Urinary bladder (tissue), 4 donors: Measurements from ENCODE around the gene ACVR1B. TPM values are rescaled to one million over a fixed set of nuclear protein-coding genes. Genes with fewer than 3 reads are reported as not detected.

Experiments
- DNase-seq: peaks from one replicate; pipeline ENCODE4 v3.0.0-alpha.2; 2015; ENCODE audit errors: extremely low spot score
- H3K27ac ChIP-seq: one replicate; pipeline ENCODE4 v1.5.1; 2013; ENCODE audit warnings: low read depth, mild to moderate bottlenecking, moderate library complexity
- H3K36me3 ChIP-seq: one replicate; pipeline ENCODE4 v1.6.1; 2013; ENCODE audit warnings: mild to moderate bottlenecking, moderate library complexity; ENCODE audit not compliant: insufficient read depth
- H3K4me1 ChIP-seq: one replicate; pipeline ENCODE4 v1.6.1; 2013; ENCODE audit warnings: mild to moderate bottlenecking, moderate library complexity; ENCODE audit not compliant: insufficient read depth
- H3K4me3 ChIP-seq: one replicate; pipeline ENCODE4 v1.5.1; 2013; ENCODE audit warnings: low read depth, low read length
- WGBS: extraction: QIAGEN DNeasy Blood & Tissue Kit; methylation state at CpG from one replicate; pipeline ENCODE4 v1.1.7; 2013; 5-methylcytosine and 5-hydroxymethylcytosine counted together
- polyA plus RNA-seq: library from polyadenylated mRNA; stranded (reverse); fragments of 200-250 nt; gene quantifications from one replicate; pipeline ENCODE4 v1.2.3, GENCODE V29; 2013
- total RNA-seq: library from RNA; depleted of rRNA; stranded (reverse); fragments of >200 nt; gene quantifications from one replicate; pipeline ENCODE4 v1.2.3, GENCODE V29; 2014
- donor health status: healthy with polysubstance abuse.
- donor health status: healthy.

The ACVR1B gene
- total and polyA plus RNA-seq, 2 donors: 9.5 to 14.8 TPM

DNA sequence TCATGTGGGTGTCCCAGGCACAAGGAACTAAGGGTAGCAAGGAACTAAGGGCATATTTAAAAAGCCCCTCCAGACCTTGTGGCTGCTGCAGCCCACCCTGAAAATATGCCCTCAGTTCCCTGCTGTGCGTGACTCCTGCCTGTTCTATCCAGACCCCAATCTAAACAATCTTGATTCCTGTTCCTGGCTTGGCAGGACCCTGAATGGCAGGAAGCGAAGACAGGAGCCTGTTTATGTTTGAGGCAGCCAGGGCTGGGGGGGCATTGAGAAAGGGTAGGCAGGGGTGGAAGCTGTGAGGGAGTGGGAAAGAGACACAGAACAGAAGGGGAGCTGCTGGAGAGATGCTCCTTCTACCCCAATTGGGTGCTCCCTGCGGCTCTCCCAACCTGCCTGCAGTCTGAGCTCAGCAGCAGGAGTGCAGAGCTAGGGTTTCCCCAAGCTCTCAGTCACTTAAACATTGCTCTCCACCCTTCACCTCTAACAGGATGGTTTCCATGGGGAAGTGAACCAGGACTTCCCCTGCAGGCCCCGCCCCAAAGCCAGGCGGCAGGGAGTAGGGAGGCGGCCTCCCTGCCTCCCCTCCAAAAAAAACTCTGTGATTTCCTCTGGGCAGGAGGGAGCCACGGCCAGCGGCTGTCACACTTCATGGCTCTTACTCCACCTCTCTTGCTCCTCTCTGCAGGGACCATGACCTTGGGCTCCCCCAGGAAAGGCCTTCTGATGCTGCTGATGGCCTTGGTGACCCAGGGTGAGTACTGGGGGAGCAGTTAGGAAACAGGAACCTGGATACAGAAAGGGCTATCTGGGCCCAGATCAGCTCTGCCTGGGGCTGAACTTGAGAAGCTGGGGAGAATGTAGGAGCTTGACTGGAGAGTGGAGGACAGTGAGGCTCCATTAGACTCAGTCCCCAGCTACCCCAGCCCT, 39.4 kb upstream of the ACVR1B start:
- Histone ChIP-seq H3K36me3 (no peaks in the 10 kb centered on the region), H3K4me3 (no peak overlapping the region), H3K4me1 (no peaks in the 10 kb centered on the region), H3K27ac (no peak overlapping the region)
- WGBS: 58% methylated on average over 8 of the region's 8 CpGs
- DNase-seq: no peak

DNA sequence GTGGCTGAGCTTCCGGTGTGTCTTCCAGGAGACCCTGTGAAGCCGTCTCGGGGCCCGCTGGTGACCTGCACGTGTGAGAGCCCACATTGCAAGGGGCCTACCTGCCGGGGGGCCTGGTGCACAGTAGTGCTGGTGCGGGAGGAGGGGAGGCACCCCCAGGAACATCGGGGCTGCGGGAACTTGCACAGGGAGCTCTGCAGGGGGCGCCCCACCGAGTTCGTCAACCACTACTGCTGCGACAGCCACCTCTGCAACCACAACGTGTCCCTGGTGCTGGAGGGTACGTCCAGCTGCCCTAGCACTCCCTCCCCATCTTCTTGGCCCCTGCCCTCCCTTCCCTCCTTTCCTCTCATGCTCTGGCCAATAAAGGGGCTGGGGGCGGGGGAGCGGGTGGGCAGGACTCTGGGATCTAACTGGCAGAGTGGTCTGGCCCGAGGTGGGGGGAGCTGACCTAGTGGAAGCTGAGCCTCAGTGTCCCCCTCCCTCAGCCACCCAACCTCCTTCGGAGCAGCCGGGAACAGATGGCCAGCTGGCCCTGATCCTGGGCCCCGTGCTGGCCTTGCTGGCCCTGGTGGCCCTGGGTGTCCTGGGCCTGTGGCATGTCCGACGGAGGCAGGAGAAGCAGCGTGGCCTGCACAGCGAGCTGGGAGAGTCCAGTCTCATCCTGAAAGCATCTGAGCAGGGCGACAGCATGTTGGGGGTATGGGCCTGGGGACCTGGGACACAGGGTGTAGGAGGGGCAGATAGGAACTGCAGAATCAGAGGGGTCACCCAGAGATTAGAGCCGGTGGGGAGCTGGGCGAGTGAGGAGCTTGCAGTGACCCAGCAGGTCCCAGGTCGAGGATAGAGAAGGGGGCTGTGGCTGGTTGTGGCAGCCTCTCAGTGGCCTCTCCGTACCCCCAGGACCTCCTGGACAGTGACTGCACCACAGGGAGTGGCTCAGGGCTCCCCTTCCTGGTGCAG, 38.1 kb upstream of the ACVR1B start:
- Histone ChIP-seq H3K36me3 (no peaks in the 10 kb centered on the region), H3K4me3 (peak overlapping the region; percentile 9), H3K27ac (no peak overlapping the region), H3K4me1 (no peaks in the 10 kb centered on the region)
- no peak for DNase-seq
- WGBS: 79% methylated on average over 30 of the region's 30 CpGs

DNA sequence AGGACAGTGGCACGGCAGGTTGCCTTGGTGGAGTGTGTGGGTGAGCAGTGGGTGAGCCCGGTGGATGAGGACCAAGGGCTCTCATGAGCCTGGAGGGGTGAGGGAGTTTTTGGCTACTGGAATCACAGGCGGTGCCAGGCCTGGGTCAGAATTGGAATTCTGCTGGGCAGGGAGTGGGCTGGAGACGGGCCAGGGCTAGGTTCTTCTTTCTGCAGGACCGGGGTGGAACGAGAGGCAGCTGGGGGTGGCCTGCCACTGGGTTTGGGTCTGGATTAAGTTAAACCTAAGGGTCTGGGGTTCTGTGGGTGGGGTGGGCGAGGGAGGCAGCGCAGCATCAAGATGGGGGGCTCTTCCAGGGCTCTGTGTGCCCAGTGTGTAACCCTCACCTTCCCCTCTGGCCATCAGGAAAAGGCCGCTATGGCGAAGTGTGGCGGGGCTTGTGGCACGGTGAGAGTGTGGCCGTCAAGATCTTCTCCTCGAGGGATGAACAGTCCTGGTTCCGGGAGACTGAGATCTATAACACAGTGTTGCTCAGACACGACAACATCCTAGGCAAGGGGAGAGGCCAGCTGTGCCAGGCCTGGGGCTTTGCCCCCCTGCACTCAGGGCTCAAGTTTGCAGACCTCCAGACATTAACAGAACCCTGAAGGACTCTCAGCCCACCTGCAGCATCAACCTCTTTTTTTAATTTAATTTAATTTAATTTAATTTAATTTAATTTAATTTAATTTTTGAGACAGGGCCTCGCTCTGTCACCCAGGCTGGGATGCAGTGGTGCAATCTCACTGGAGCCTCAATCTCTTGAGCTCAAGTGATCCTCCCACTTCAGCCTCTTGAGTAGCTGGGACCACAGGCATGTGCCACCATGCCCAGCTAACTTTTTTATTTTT, 37.2 kb upstream of the ACVR1B start:
- Histone ChIP-seq H3K4me1 (no peaks in the 10 kb centered on the region), H3K36me3 (no peaks in the 10 kb centered on the region), H3K4me3 (no peak overlapping the region), H3K27ac (no peak overlapping the region)
- WGBS: 84% methylated on average over 17 of the region's 17 CpGs
- no peak for DNase-seq

DNA sequence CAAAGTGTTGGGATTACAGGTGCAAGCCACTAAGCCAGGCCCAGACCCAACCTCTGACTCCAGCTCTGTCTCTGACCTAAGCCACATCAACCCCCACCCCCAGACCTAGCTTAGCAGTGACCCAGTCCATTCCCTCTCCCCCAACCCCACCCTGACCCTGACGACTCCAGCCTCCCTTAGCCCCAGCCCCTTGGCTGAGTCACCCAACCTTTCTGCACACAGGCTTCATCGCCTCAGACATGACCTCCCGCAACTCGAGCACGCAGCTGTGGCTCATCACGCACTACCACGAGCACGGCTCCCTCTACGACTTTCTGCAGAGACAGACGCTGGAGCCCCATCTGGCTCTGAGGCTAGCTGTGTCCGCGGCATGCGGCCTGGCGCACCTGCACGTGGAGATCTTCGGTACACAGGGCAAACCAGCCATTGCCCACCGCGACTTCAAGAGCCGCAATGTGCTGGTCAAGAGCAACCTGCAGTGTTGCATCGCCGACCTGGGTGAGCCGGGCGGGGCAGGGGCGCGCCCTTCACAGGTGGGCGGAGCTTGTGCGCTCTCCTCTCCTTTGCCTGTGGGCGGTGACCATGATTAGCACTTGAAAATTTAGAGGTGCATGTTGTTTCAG, 36.4 kb upstream of the ACVR1B start:
- H3K36me3 ChIP-seq: no peaks in the 10 kb centered on the region
- WGBS: 81% methylated on average over 28 of the region's 28 CpGs
- H3K27ac ChIP-seq: no peak overlapping the region
- H3K4me1 ChIP-seq: no peaks in the 10 kb centered on the region
- DNase-seq: no peak
- no peak overlapping the region for H3K4me3 ChIP-seq

DNA sequence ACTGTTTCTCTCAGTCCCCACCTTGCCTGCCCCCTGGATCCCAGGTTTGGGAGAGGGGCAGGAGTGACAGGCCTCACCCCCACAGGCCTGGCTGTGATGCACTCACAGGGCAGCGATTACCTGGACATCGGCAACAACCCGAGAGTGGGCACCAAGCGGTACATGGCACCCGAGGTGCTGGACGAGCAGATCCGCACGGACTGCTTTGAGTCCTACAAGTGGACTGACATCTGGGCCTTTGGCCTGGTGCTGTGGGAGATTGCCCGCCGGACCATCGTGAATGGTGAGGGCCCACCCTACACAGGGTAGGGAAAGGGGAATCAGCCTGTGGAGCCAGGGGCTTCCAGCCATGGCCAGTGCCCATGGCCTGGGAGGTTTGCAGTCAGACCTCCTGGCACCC, 35.5 kb upstream of the ACVR1B start:
- no peak for DNase-seq
- 97% methylated on average over 11 of the region's 11 CpGs for WGBS
- Histone ChIP-seq H3K36me3 (no peaks in the 10 kb centered on the region), H3K4me3 (no peak overlapping the region), H3K4me1 (no peaks in the 10 kb centered on the region), H3K27ac (no peak overlapping the region)

DNA sequence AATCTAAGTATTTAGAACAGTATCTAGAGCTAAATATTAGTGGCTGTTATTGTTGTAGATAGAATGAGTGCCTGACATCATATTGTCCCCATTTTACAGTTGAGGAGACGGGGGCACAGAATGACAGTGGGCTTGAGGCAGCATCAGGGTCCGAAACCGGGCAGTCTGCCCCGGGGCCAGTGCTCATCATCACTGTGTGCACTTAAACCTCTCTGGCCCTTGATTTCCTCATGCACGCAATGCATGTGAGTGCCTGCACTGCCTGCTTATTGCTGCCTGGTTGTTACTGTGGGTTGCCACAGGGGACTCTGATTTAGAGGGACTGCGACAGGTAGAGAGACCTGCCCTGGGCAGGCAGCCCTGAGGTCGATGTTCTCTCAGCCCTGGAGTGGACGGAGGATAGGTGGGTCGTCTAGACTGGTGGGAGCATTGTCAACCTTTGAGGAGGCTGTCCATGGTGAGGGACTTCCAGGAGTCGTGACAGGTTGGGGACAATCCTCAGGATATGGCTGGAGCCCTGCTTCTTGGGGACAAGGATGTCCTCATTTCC, 34.4 kb upstream of the ACVR1B start:
- Histone ChIP-seq H3K4me3 (no peak overlapping the region), H3K27ac (no peak overlapping the region), H3K36me3 (no peaks in the 10 kb centered on the region), H3K4me1 (no peaks in the 10 kb centered on the region)
- 92% methylated on average over 10 of the region's 10 CpGs for WGBS
- DNase-seq: no peak

DNA sequence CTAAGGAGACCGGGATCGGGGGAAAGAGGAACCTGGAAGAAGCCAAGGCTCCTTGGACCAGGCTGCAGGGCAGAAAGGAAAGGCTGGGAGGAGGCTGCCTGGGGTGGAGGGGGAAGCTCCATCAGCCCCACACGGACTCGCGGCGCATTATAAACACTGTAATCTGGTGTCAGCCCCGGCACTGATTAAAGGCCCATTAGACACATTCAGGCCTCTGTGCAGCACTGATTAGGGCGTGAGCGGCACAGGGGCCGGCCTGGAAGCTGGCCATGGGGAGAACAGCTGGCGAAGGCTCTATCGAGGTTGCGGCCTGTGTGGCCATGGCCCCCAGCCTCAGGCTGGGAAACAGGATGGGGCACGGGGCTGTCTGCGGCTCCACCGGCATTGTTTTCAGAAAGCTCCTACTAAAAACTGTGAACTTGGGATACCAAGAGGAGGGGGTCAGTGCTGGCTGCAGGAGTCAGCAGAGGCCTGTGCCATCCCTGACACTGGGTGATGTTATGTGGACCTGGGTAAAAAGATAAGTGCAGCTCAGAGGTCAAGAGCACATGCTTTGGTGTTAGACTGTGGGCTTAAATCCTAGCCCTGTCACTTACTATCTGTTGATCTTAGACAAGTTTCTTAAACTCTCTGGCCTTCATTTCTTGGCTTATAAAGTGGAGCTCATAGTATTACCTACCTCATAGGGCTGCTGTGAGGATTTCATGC, 33.6 kb upstream of the ACVR1B start:
- 44% methylated on average over 16 of the region's 16 CpGs for WGBS
- H3K4me1 ChIP-seq: no peaks in the 10 kb centered on the region
- H3K27ac ChIP-seq: no peak overlapping the region
- no peak overlapping the region for H3K4me3 ChIP-seq
- H3K36me3 ChIP-seq: no peaks in the 10 kb centered on the region
- no peak for DNase-seq

DNA sequence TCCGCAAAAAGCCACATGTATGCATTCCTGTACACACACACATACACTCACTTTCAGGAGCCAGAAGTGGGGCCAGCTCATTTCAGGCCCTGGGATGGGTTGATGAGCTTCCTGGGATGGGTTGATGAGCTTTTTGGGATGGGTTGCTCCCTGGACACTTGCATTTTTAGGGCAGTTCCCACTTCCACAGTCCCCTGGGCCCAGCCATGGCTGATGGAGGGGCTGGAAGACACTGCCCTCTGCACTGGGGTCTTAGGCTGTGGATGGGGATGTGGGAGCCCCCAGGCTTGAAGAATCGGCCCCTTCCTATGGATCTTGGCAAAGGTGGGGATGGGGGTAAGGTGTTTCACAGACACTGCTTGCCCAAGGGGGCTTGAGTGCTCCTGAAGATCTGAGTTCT, 31.5 kb upstream of the ACVR1B start:
- no peak for DNase-seq
- WGBS: 95% methylated on average over 2 of the region's 2 CpGs
- Histone ChIP-seq H3K4me3 (no peak overlapping the region), H3K4me1 (no peaks in the 10 kb centered on the region), H3K27ac (no peak overlapping the region), H3K36me3 (no peaks in the 10 kb centered on the region)

DNA sequence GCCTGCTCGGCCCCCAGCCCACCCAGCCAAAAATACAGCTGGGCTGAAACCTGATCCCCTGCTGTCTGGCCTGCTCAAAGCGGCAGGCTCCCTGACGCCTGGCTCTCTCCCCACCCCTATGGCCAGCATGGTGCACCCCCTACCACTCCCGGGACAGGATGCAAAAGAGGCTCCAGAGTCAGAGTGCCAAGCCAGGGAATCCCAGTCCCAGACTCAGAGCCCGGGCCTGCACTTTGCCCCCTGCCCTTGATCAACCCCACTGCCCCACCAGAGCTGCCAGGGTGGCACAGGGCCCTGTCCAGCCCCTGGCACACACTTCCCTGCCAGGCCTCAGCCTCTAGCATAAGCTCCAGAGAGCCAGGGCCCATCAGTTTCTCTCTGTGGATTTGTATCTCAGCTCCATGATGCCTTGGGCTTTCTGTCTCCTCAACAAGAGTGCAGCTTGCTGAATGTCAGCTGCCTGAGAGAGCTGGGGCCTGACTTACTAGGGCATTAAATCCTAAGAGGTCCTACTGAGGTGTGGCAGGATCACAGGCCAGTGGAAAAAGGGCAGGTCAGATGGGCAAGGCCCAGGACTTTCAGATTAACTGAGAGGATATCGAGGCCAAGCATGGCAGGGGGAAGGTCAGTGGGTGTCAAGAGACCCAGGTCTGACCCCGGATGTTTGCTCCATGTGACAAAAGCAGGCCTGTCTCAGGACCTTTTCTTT, 30.3 kb upstream of the ACVR1B start:
- 68% methylated on average over 7 of the region's 7 CpGs for whole genome bisulfite sequencing
- H3K36me3 ChIP-seq: no peaks in the 10 kb centered on the region
- no peak overlapping the region for H3K27ac ChIP-seq
- no peak overlapping the region for H3K4me3 ChIP-seq
- no peak for DNase-seq
- H3K4me1 ChIP-seq: no peaks in the 10 kb centered on the region

DNA sequence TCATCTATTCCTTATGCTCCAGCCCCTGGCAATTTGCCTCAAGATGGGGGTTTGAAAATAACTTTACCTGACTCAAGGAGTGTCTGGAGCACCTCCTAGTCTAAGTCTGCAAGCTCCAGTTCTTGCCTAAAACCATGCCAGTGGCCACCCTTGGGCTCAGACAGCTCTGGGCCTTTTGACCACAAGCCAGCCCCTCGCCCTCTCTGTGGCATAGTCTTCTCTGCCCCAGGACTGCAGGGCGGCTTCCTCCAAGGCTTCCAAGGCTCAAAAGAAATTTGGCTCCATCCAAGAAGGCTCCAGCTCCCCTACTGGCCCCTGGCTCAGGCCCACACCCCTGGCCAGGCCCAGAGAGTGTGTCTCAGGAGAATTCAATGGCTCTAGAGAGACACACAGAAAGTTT, 29.4 kb upstream of the ACVR1B start:
- no peaks in the 10 kb centered on the region for H3K36me3 ChIP-seq
- no peak overlapping the region for H3K4me3 ChIP-seq
- DNase-seq: no peak
- no peak overlapping the region for H3K27ac ChIP-seq
- WGBS: 96% methylated on average over 2 of the region's 2 CpGs
- H3K4me1 ChIP-seq: no peaks in the 10 kb centered on the region

DNA sequence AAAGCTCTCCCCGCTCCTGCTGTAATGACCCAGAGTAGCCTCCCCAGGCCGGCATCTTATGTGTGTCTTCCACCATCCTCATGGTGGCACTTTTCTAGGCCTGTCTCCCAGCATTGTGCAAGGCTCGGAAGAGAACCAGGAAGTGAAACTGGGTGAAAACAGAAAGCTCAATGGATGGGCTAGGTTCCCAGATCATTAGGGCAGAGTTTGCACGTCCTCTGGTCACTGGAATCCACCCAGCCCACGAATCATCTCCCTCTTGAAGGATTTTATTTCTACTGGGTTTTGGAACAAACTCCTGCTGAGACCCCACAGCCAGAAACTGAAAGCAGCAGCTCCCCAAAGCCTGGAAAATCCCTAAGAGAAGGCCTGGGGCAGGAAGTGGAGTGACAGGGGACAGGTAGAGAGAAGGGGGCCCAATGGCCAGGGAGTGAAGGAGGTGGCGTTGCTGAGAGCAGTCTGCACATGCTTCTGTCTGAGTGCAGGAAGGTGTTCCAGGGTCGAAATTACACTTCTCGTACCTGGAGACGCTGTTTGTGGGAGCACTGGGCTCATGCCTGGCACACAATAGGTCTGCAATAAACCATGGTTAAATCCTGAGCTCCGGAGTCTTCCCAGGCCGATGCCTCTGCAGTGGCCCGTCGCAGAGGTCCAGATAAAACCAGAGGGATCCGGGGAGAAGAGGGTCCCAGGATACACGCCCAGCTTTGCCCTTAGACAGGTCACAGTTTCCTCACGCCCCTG, 28.6 kb upstream of the ACVR1B start:
- Histone ChIP-seq H3K4me1 (no peaks in the 10 kb centered on the region), H3K27ac (peak overlapping the region; percentile 69), H3K36me3 (no peaks in the 10 kb centered on the region), H3K4me3 (no peak overlapping the region)
- DNase-seq: no peak
- 49% methylated on average over 16 of the region's 16 CpGs for WGBS
